ENCODE results near the gene BABAM2. TPM values are rescaled to one million over a fixed set of nuclear protein-coding genes. Genes with fewer than 3 reads are reported as not detected.

BABAM2 gene
- total and polyA plus RNA-seq, 11 donors: 22.2 to 75.1 (median 62.5) TPM

GRCh38 chr2:28133778-28134177, 243.2 kb downstream of the BABAM2 start:
- DNase-seq (no peak), ATAC-seq (no peak)
- Histone ChIP-seq H3K27me3 (no peaks in the 10 kb centered on the region), H3K4me1 (peaks cover 0 to 37% (median 18%) of the 10 kb centered on the region in 12 donors), H3K36me3 (peaks cover 0 to 4% (median 0%) of the 10 kb centered on the region in 9 donors), H3K27ac (no peak overlapping the region), H3K4me3 (no peak overlapping the region), H3K9me3 (no peaks in the 10 kb centered on the region)
- intact Hi-C loops (cut with DNase I): no loop called here
- 91 to 97% (median 94%) methylated on average over 9 of the region's 9 CpGs for WGBS, 4 donors
- no peak for TF ChIP-seq CTCF (IDR thresholded peaks at IDR 0.05)
- no peak for TF ChIP-seq POLR2A (IDR thresholded peaks at IDR 0.05)

GRCh38 chr2:28134262-28134812, 243.8 kb downstream of the BABAM2 start:
- TF ChIP-seq POLR2A (IDR thresholded peaks at IDR 0.05) (no peak), CTCF (IDR thresholded peaks at IDR 0.05) (no peak)
- ATAC-seq (peak; percentile 68 to 81 (median 78)), DNase-seq (peak in 2 of 5 donors; percentile 23 to 34)
- H3K27ac ChIP-seq: peak overlapping the region in 2 of 12 donors; percentile 14 to 42
- no peaks in the 10 kb centered on the region for H3K27me3 ChIP-seq
- H3K4me1 ChIP-seq: peaks cover 0 to 37% (median 18%) of the 10 kb centered on the region in 12 donors
- intact Hi-C loops (cut with DNase I): no loop called here
- H3K4me3 ChIP-seq: no peak overlapping the region
- no peaks in the 10 kb centered on the region for H3K9me3 ChIP-seq
- H3K36me3 ChIP-seq: peaks cover 0 to 4% (median 0%) of the 10 kb centered on the region in 9 donors
- WGBS, 4 donors: 61 to 74% (median 65%) methylated on average over 4 of the region's 4 CpGs

- ATAC-seq: no peak
- peaks cover 0 to 4% (median 0%) of the 10 kb centered on the region in 9 donors for H3K36me3 ChIP-seq
- no peak for TF ChIP-seq CTCF (IDR thresholded peaks at IDR 0.05)
- TF ChIP-seq POLR2A (IDR thresholded peaks at IDR 0.05): no peak
- H3K9me3 ChIP-seq: no peaks in the 10 kb centered on the region
- 45 to 65% (median 61%) methylated on average over 1 of the region's 1 CpG for WGBS, 4 donors
- H3K27me3 ChIP-seq: no peaks in the 10 kb centered on the region
- H3K4me3 ChIP-seq: no peak overlapping the region
- no peak for DNase-seq
- intact Hi-C loops (cut with DNase I): loop anchor here in 1 of 10 donors (5.0 kb wide), 1 partner anchor 33 kb away; no protein-coding TSS in a partner anchor
- peak overlapping the region in 2 of 12 donors; percentile 14 to 42 for H3K27ac ChIP-seq
- H3K4me1 ChIP-seq: peaks cover 0 to 37% (median 18%) of the 10 kb centered on the region in 12 donors
These were observed 244.3 kb downstream of the BABAM2 start for GRCh38 chr2:28134857-28135256.

- Histone ChIP-seq H3K27me3 (no peaks in the 10 kb centered on the region), H3K9me3 (no peaks in the 10 kb centered on the region), H3K36me3 (peaks cover 0 to 4% (median 0%) of the 10 kb centered on the region in 9 donors), H3K27ac (no peak overlapping the region), H3K4me1 (peaks cover 0 to 37% (median 18%) of the 10 kb centered on the region in 12 donors), H3K4me3 (no peak overlapping the region)
- ATAC-seq: no peak
- no peak for TF ChIP-seq POLR2A (IDR thresholded peaks at IDR 0.05)
- TF ChIP-seq CTCF (IDR thresholded peaks at IDR 0.05): no peak
- DNase-seq: no peak
- intact Hi-C loops (cut with DNase I): loop anchor here in 1 of 10 donors (5.0 kb wide), 1 partner anchor 33 kb away; no protein-coding TSS in a partner anchor
These were observed 244.8 kb downstream of the BABAM2 start for GRCh38 chr2:28135324-28135723.

All from heart left ventricle (tissue), 16 donors.